Subcutaneous abdominal adipose tissue (tissue), 5 donors: ENCODE measurements around the gene ACP4.

Experiments
- H3K27ac ChIP-seq: one replicate; pipeline ENCODE4 v1.7.0; 2013; ENCODE audit warnings: low read depth, mild to moderate bottlenecking, inconsistent platforms, low read length, moderate library complexity
- H3K27me3 ChIP-seq, 5 donors: one replicate each; pipeline ENCODE4 v1.7.0; 2013; ENCODE audit warnings: low read length in 5 of 5, inconsistent platforms in 1 of 5; ENCODE audit not compliant: control insufficient read depth in 5 of 5, insufficient read depth in 4 of 5
- H3K36me3 ChIP-seq, 5 donors: one replicate each; pipeline ENCODE4 v1.7.0; 2013; ENCODE audit warnings: low read length in 5 of 5; ENCODE audit not compliant: control insufficient read depth in 5 of 5, insufficient read depth in 5 of 5
- H3K4me1 ChIP-seq, 5 donors: one replicate each; pipeline ENCODE4 v1.7.0; 2013; ENCODE audit warnings: low read length in 5 of 5, mild to moderate bottlenecking in 3 of 5, moderate library complexity in 1 of 5; ENCODE audit not compliant: control insufficient read depth in 5 of 5, insufficient read depth in 5 of 5
- H3K4me3 ChIP-seq, 5 donors: one replicate each; pipeline ENCODE4 v1.7.0; 2013; ENCODE audit warnings: low read length in 5 of 5, low read depth in 1 of 5
- H3K9ac ChIP-seq, 5 donors: one replicate each; pipeline ENCODE4 v1.7.0; 2013; ENCODE audit warnings: low read length in 5 of 5, mild to moderate bottlenecking in 4 of 5, moderate library complexity in 3 of 5
- H3K9me3 ChIP-seq, 5 donors: one replicate each; pipeline ENCODE4 v1.7.0; 2013; ENCODE audit warnings: low read length in 5 of 5; ENCODE audit not compliant: control insufficient read depth in 5 of 5
- donor health status: healthy.
- donor health status: healthy.
- donor health status: healthy.
- donor health status: healthy.
- donor health status: healthy.

Gene ACP4

DNA sequence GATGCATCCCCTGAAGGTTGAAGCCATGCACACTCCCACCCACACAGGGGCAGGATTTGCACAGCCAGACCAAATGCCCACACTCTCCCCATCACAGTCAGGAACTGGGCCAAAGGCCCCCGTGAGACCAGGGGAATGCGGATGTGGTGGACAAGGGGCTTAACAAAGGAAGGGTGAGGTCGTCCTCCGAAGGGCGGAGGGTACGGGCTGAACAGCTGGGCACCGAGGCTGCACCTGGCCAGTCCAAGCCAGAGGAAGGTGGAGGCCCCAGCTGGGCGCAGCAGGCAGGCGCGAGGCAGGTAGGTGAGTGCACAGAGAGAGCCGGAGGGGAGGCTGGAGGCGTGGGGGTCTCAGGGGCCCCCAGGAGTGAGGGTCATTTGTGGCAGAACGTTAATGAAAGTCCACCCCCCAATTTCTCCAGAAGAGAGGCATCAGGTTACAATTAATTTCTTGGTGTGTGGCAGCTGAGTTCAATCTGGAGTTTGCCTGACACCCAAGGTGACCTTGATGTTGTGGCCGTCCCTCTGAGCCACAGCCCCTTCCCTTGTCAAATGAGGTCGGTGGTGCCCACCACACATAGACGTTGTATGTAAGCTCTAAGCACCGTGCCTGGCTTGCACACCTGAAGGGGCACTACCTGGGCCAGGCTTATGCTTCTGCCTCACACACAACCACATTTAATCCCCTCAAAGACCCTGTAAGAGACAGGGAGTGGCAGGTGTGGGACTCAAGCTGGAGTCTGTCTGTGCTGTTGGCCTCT, 40.2 kb downstream of the ACP4 start:
- Histone ChIP-seq H3K36me3 (no peaks in the 10 kb centered on the region), H3K27me3 (peaks cover 0 to 37% (median 30%) of the 10 kb centered on the region in 5 donors), H3K4me3 (no peak overlapping the region), H3K9ac (no peak overlapping the region), H3K4me1 (peaks cover 0 to 3% (median 3%) of the 10 kb centered on the region in 5 donors), H3K9me3 (no peaks in the 10 kb centered on the region), H3K27ac (no peak overlapping the region)

- Histone ChIP-seq H3K27me3 (peaks cover 0 to 38% (median 31%) of the 10 kb centered on the region in 5 donors), H3K27ac (no peak overlapping the region), H3K4me3 (no peak overlapping the region), H3K36me3 (no peaks in the 10 kb centered on the region), H3K4me1 (peaks cover 0 to 8% (median 7%) of the 10 kb centered on the region in 5 donors), H3K9me3 (no peaks in the 10 kb centered on the region), H3K9ac (no peak overlapping the region)
These were observed 40.8 kb downstream of the ACP4 start for GRCh38 chr19:50831026-50831396.

DNA sequence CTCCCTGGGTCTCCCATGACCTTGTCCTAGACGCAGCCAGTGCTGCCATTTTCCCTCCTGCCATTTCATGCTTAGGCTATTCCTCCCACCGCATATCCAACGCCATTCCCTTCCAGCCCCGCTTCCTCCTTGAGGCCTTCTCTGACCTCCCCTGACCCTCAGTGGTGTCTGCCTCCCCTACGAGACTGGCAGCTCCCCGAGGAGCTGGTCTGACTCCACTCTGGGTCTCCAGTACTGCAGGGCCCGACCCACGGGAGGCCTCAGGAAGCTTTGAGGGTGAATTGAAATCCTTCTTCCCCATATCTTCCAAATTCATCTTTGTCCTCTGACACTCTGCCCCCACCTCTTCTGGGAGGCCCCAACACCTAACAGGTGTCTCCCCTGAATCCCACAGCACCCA, 42.5 kb downstream of the ACP4 start:
- peaks cover 7 to 50% (median 39%) of the 10 kb centered on the region in 5 donors for H3K27me3 ChIP-seq
- H3K27ac ChIP-seq = no peak overlapping the region
- H3K36me3 ChIP-seq = no peaks in the 10 kb centered on the region
- H3K9ac ChIP-seq = no peak overlapping the region
- peaks cover 0 to 13% (median 11%) of the 10 kb centered on the region in 5 donors for H3K4me1 ChIP-seq
- H3K4me3 ChIP-seq = no peak overlapping the region
- no peaks in the 10 kb centered on the region for H3K9me3 ChIP-seq

GRCh38 chr19:50833117-50833801, 43.0 kb downstream of the ACP4 start, which contains the start of gene KLK15:
TSS of gene KLK15 (minus strand) at chr19:50833574. CDS start at chr19:50831492, 2,082 bp downstream.
- Histone ChIP-seq H3K9me3 (no peaks in the 10 kb centered on the region), H3K9ac (no peak within 1 kb of the TSS), H3K4me1 (peaks cover 0 to 13% (median 11%) of the 10 kb centered on the region in 5 donors), H3K4me3 (no peak within 1 kb of the TSS), H3K36me3 (no peaks in the 10 kb centered on the region), H3K27ac (no peak within 1 kb of the TSS), H3K27me3 (peaks cover 7 to 52% (median 39%) of the 10 kb centered on the region in 5 donors)

DNA sequence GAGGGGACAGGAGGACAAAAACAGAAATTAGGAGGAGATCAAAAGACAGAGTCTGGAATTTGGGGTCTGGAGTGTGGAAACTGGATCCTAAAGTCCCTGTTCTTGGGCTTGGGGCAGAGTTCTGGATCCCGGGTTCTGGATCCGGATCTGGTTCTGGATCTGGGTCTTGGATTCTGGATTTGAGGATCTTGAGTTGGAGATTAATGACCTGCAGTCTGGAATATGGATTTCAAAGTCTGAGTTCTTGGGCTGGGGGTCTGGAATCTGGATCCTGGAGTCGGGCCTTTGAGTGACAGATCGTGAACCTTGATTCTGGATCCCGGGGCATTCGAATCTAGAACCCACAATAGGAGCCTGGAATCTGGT, 43.6 kb downstream of the ACP4 start:
- peaks cover 0 to 13% (median 11%) of the 10 kb centered on the region in 5 donors for H3K4me1 ChIP-seq
- H3K9ac ChIP-seq = no peak overlapping the region
- no peak overlapping the region for H3K27ac ChIP-seq
- peaks cover 7 to 51% (median 39%) of the 10 kb centered on the region in 5 donors for H3K27me3 ChIP-seq
- no peaks in the 10 kb centered on the region for H3K9me3 ChIP-seq
- H3K4me3 ChIP-seq = no peak overlapping the region
- H3K36me3 ChIP-seq = no peaks in the 10 kb centered on the region

DNA sequence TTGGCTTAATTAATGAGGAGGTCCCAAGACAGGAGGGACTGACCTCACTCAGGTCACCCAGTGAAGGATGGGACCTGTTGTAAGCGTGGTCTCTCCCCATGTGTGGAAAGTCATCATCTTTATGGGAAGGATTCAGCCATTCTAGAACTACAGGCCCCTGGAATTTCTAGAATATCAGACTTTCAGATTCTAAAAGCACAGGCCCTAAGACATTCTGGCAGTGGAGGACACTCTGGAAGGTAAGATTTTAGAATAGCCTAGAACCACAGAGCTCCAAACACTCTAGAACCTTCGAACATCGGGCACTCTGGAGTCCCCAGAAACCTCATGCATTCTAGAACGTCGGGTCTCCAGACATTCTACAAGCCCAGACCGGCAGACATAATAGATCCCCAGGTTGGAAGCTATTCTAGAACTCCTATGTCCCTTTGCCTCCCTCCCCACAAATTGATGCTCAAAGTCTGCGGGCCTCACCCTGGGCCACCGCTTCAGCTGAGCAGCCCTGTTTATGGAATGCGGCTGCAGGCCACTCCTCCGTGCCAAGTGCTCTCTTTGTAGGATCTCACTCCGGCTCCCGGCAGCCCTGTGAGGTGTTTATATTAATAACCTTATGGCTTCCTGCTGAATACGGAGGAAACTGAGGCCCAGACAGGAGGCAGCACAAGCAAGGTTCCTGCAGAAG, 45.0 kb downstream of the ACP4 start:
- Histone ChIP-seq H3K9ac (peak overlapping the region in 2 of 5 donors; percentile 39 to 41), H3K36me3 (no peaks in the 10 kb centered on the region), H3K4me3 (peak overlapping the region; percentile 49 to 78 (median 67)), H3K27me3 (peaks cover 7 to 44% (median 38%) of the 10 kb centered on the region in 5 donors), H3K4me1 (peaks cover 0 to 13% (median 11%) of the 10 kb centered on the region in 5 donors), H3K9me3 (no peaks in the 10 kb centered on the region), H3K27ac (no peak overlapping the region)

- H3K9me3 ChIP-seq = no peaks in the 10 kb centered on the region
- H3K36me3 ChIP-seq = no peaks in the 10 kb centered on the region
- H3K9ac ChIP-seq = peak overlapping the region in 2 of 5 donors; percentile 39 to 41
- H3K4me3 ChIP-seq = peak overlapping the region; percentile 49 to 78 (median 67)
- peaks cover 0 to 13% (median 11%) of the 10 kb centered on the region in 5 donors for H3K4me1 ChIP-seq
- peaks cover 7 to 38% (median 34%) of the 10 kb centered on the region in 5 donors for H3K27me3 ChIP-seq
- H3K27ac ChIP-seq = no peak overlapping the region
These were observed 45.7 kb downstream of the ACP4 start for GRCh38 chr19:50835785-50836542.

- no peaks in the 10 kb centered on the region for H3K36me3 ChIP-seq
- H3K27ac ChIP-seq = no peak overlapping the region
- no peak overlapping the region for H3K9ac ChIP-seq
- H3K9me3 ChIP-seq = no peaks in the 10 kb centered on the region
- H3K4me1 ChIP-seq = peaks cover 0 to 13% (median 11%) of the 10 kb centered on the region in 5 donors
- H3K27me3 ChIP-seq = peaks cover 7 to 38% (median 32%) of the 10 kb centered on the region in 5 donors
- H3K4me3 ChIP-seq = peak overlapping the region in 2 of 5 donors; percentile 58 to 78
These were observed 46.5 kb downstream of the ACP4 start for GRCh38 chr19:50836543-50837195.

- Histone ChIP-seq H3K9ac (no peak overlapping the region), H3K27me3 (peaks cover 7 to 38% (median 32%) of the 10 kb centered on the region in 5 donors), H3K27ac (no peak overlapping the region)
These were observed 47.1 kb downstream of the ACP4 start for GRCh38 chr19:50837300-50837699.

More at GRCh38 chr19:50837300-50837699, 47.1 kb downstream of the ACP4 start:
- Histone ChIP-seq H3K36me3 (no peaks in the 10 kb centered on the region), H3K9me3 (peaks cover 0 to 2% (median 0%) of the 10 kb centered on the region in 5 donors), H3K4me3 (no peak overlapping the region), H3K4me1 (peaks cover 0 to 13% (median 11%) of the 10 kb centered on the region in 5 donors)
